HCT116 (cell line): Measurements from ENCODE around the gene IFIT5.
"Not testable (repeated sequence)": the region's sequence is repeated elsewhere in the genome, so short reads cannot be mapped to it uniquely, and the experiment has no call there.

Source experiments
- CTCF ChIP-seq, 3 experiments: fragments of 200-600 bp in 1 of 3; sonication (generic) in 1 of 3; IDR thresholded peaks in 2 of 3; conservative IDR thresholded peaks in 1 of 3; 2 replicates each; pipeline ENCODE4 v1.5.1; 2012 to 2017; ENCODE audit warnings: low read depth in 2 of 3, low read length in 2 of 3, antibody characterized with exemption in 1 of 3, borderline replicate concordance in 1 of 3, control low read depth in 1 of 3, mild to moderate bottlenecking in 1 of 3, mixed read lengths in 1 of 3, mixed run types in 1 of 3, moderate library complexity in 1 of 3; ENCODE audit not compliant: insufficient read depth in 1 of 3
- POLR2AphosphoS5 ChIP-seq: IDR thresholded peaks from 2 replicates; pipeline ENCODE4 v1.6.1; 2011; ENCODE audit warnings: mild to moderate bottlenecking, low read depth, low read length, moderate library complexity

DNA sequence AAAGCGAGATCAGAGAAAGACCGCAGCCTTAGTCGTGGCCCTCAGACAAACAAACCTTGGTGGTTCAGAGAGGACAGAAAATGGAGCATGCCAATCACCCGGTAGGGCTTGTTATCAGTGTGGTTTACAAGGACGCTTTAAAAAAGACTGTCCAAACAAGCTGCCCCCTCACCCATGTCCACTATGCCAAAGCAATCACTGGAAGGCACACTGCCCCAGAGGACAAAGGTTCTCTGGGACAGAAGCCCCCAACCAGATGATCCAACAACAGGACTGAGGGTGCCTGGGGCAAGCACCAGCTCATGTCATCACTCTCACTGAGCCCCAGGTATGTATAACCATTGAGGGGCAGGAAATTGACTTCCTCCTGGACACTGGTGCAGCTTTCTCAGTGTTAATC lies 5.1 kb upstream of the IFIT5 start:
- TF ChIP-seq CTCF (IDR thresholded peaks at IDR 0.05 in 2 of 3, conservative IDR thresholded peaks at IDR 0.05 in 1 of 3; ENCODE audit: borderline replicate concordance in 1 of 3, insufficient read depth in 1 of 3, low read depth in 2 of 3, low read length in 2 of 3); POLR2AphosphoS5: not testable (repeated sequence)
